Right lobe of liver (tissue), 4 donors: ENCODE results near the gene BCO2.
"Not testable (repeated sequence)": the region's sequence is repeated elsewhere in the genome, so short reads cannot be mapped to it uniquely, and the experiment has no call there.

Experiments
- CTCF ChIP-seq, 4 donors: fragments of 200-600 bp in 3 of 4; fragments of 450-650 bp in 1 of 4; IDR thresholded peaks; one replicate each; pipeline versions ENCODE4 v1.5.1 to v1.8.0; 2016 to 2022; ENCODE audit warnings: antibody characterized with exemption in 4 of 4, mild to moderate bottlenecking in 2 of 4
- POLR2A ChIP-seq: fragments of 450-650 bp; IDR thresholded peaks from one replicate; pipeline ENCODE4 v1.6.1; 2017; ENCODE audit warnings: antibody characterized with exemption, mild to moderate bottlenecking
- donor health status: DM: no; HTN: no; CAD: no.
- donor health status: DM: no; HTN: no; CAD: no.
- donor health status: DM: no; HTN: yes; CAD: no.

DNA sequence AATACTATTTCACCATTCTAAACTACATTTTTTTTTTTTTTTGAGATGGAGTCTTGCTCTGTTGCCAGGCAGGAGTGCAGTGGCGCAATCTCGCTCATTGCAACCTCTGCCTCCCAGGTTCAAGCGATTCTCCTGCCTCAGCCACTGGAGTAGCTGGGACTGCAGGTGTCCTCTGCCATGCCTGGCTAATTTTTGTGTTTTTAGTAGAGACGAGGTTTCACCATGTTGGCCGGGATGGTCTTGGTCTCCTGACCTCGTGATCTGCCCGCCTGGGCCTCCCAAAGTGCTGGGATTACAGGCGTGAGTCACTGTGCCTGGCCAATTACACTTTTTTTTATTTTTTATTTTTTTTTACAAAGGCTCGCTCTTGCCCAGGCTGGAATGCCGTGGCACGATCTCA, 19.8 kb downstream of the BCO2 start:
- not testable (repeated sequence) for TF ChIP-seq CTCF (IDR thresholded peaks at IDR 0.05)
- TF ChIP-seq POLR2A, result peak; percentile 39
